Neural progenitor cell (in vitro differentiated cells): ENCODE results near the gene CKAP2.

Experiments used
- EZH2 ChIP-seq: fragments of 200-600 bp; sonication (generic); IDR thresholded peaks from 2 replicates; pipeline ENCODE4 v1.6.1; 2017; ENCODE audit warnings: antibody characterized with exemption, mild to moderate bottlenecking, moderate library complexity
- EZH2phosphoT487 ChIP-seq: fragments of 200-600 bp; sonication (generic); IDR thresholded peaks from 2 replicates; pipeline ENCODE4 v1.6.1; 2017; ENCODE audit warnings: antibody characterized with exemption
- TF ChIP-seq, protein P1 (sequence below): fragments of 200-600 bp; sonication (generic); IDR thresholded peaks from 2 replicates; pipeline ENCODE4 v1.5.1; 2017; ENCODE audit warnings: antibody characterized with exemption, mild to moderate bottlenecking

DNA sequence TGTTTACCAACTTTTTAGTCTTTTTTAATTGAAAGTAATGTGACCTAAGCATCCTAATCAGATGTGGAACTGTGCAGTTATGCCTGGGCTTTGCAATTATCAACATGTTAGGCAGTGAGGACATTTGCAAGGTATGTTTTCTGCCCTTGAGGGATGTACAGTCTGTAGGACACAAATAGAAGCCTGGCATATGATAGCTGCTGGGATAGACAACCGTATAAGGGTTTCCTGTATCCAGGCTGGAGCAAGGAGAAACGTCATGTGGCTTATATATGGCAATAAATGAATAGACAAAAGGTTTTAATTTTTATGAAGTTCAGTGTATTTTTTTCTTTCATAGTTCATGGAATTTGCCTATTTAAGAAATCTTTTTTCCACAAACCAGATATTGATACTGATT is 2.8 kb upstream of the CKAP2 start:
- TF ChIP-seq, protein P1, sequence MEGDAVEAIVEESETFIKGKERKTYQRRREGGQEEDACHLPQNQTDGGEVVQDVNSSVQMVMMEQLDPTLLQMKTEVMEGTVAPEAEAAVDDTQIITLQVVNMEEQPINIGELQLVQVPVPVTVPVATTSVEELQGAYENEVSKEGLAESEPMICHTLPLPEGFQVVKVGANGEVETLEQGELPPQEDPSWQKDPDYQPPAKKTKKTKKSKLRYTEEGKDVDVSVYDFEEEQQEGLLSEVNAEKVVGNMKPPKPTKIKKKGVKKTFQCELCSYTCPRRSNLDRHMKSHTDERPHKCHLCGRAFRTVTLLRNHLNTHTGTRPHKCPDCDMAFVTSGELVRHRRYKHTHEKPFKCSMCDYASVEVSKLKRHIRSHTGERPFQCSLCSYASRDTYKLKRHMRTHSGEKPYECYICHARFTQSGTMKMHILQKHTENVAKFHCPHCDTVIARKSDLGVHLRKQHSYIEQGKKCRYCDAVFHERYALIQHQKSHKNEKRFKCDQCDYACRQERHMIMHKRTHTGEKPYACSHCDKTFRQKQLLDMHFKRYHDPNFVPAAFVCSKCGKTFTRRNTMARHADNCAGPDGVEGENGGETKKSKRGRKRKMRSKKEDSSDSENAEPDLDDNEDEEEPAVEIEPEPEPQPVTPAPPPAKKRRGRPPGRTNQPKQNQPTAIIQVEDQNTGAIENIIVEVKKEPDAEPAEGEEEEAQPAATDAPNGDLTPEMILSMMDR, result no peak
- TF ChIP-seq EZH2, result no peak
- no peak for TF ChIP-seq EZH2phosphoT487
